HG02981 (cell line): ENCODE measurements around the gene TAF1C.
"Not testable (repeated sequence)": the region's sequence is repeated elsewhere in the genome, so short reads cannot be mapped to it uniquely, and the experiment has no call there.

Source experiments
- ATAC-seq: cut with Tn5 transposase; IDR thresholded peaks from one replicate; pipeline ENCODE4 v1.9.1; 2021; ENCODE audit warnings: mild to moderate bottlenecking, moderate library complexity; ENCODE audit not compliant: unreplicated experiment

TAF1C gene

DNA sequence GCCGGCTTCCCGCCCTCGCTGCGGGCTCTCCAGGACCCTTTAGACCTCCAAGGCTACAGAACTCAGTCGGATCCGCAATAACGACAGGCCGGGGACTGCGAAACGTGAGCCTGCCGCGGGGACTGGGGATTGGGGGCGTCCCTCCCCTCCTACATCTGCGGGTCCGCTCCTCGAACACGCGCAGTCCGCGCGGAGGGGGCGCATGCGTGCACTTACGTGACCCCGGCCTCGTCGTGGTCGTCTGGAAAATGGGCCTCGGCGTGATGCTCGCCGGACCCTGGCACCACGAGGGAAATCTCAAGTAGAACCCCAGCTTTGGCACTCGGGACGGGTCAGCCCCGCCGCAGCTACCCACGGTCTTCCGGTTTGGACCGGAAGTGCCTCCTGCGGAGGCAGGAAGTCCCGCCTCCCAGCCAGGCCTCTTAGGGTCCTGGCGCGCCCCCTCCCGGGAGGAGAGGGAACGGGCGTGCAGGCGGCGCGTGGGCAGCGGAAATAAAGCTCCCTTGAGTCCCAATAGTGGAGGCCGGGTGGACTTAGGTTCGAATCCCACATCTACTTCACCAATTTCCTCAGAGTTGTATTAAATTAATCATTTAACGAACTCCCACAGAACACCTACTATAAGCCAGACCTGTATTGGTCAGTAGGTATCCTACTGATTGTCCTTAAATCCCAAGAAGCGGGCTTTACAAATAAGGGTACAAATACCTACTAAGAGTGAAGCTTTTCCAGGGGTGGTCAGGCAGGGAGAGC lies at the start of gene TAF1C:
Gene TAF1C, minus strand, starts transcription at position 373 of the 753 bp plus-strand sequence. CDS start 2,069 bp downstream, outside the sequence.
- peak; percentile 98 for ATAC-seq

GRCh38 chr16:84234321-84235241 lies 47.7 kb upstream of the TAF1C start:
- ATAC-seq = no peak

GRCh38 chr16:84233748-84234147 lies 46.9 kb upstream of the TAF1C start:
- no peak for ATAC-seq

- ATAC-seq = no peak
Observed at GRCh38 chr16:84232969-84233368, 46.1 kb upstream of the TAF1C start.

- ATAC-seq = no peak
Observed at GRCh38 chr16:84232060-84232459, 45.2 kb upstream of the TAF1C start.

DNA sequence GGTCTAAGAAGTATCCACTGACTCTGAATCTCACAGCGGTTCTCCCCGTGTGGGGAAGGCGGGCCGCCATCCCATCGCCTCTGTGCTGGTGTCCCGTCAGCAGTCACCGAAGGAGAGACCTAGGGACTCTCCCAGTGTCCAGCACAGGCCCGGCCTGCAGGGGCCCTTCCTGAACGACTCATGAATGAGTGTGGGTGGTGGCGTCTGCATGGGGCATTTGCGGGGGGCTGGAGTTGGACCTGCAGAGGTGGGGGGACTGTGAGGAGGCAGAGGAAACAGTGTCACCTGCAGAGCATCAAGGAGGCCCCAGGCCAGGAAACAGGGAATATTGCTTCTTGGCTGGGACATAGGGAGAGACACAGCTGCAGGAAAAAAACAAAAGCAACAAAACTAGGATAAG lies 42.6 kb upstream of the TAF1C start:
- ATAC-seq = no peak

GRCh38 chr16:84228256-84228838 lies 41.5 kb upstream of the TAF1C start:
- ATAC-seq = no peak

- ATAC-seq = no peak
Observed at GRCh38 chr16:84227548-84227947, 40.7 kb upstream of the TAF1C start.

DNA sequence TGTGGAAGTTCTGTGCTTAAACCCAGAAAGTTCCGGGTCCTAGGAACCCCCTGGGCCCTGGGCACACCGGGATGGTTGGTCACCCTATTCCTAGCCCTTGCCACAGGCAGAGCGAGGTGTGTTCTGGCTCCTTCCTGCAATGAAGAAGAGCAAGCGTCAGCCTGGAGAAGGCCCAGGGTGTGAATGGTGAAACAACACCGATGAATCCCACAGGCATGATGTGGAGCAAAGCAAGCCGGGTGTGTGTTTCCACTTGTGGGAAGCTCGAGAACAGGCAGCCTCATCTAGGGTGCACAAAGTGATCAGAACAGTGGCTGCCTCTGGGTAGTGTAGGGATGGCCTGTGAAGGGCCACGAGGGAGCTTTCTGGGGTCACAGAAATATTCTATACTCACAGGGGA lies 39.2 kb upstream of the TAF1C start:
- ATAC-seq = no peak

DNA sequence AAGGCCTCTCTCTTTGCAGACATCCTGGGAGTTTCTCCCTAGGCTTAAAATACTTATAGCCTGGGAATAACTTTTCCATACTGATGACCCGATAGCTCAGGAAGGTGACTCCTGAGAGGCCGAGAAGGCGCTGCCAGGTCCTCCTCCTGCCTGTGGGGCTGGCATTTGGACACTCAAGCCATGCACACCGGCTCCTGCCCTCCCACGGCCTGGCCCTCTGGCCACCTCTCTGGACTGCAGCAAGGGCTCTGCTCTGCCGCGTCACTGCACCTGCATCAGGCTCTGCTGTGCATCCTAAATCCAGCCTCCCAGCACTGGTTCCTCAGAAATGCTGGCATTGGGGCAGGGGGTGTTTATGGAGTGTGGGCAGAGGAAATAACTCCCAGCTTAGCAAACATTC lies 38.7 kb upstream of the TAF1C start:
- ATAC-seq = no peak

- ATAC-seq = no peak
Observed at GRCh38 chr16:84225126-84225525, 38.3 kb upstream of the TAF1C start.

- ATAC-seq = no peak
Observed at GRCh38 chr16:84224554-84224953, 37.7 kb upstream of the TAF1C start.

- no peak for ATAC-seq
Observed at GRCh38 chr16:84223456-84223855, 36.6 kb upstream of the TAF1C start.

DNA sequence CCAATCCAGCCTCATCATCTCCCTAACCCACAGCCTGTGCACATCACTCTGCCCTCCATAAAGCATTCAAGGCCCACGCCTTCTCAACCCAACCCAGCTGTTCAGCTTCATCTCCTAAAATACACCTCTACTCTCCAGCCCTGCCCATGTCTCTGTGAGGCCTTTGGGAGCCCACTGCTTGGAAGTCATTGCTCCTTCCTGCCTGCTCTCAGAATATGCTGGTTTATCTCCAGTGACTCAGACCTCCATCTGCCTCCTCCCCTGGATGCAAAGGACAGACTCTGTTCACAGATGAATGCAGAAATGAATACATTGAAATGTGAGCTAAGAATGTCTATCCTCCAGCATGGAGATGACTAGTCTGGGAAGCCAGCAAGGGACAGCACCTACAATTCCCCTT lies 34.0 kb upstream of the TAF1C start:
- no peak for ATAC-seq

DNA sequence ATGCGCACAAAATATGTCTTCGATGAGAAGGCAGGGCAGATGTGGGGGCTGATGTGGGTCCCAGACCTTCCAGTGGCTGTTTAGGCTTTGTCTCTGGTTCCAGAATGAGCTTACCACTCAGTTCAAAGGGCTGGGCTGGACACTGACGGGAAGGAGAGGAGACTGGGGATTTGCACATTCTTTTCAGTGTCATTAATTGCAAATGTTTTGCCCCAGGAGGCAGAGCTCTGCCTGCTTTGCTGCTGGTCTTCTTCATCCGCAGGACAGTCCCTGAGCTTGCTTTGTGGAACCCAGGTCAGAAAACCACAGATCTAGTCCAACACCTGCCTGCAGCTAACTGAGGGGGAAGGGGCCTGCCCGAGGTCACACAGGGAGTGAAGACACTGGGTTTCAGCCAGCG lies 32.1 kb upstream of the TAF1C start:
- no peak for ATAC-seq

DNA sequence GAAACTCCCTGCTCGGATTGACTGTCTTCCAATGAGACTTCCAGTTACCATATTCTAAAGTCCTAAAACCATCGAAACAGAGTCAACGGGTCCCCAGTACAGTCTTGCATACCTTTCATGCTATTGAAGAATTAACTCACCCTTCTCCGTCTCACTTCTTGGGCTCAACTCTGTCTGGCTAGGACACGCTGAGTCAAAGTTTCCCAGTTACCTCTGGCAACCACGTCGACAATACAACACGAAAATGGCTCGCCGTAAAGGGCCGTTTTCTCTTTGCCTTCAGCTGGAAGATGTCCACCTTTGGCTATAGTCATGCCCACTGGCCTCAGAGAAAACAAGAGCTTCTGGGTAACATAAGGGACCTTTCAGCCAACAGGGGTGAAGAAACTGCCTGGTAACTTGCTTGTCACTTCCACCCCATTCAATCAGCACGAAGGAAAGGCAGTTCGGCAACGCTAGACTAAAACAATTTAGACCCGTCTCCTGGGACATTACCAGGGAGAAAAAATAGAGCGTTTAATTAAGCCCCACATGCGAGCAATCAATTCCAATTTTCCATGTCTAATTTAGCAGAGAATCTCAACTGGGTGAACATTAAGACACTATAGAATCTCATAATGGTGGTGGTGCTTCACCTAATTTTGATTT lies 31.4 kb upstream of the TAF1C start:
- ATAC-seq = no peak

DNA sequence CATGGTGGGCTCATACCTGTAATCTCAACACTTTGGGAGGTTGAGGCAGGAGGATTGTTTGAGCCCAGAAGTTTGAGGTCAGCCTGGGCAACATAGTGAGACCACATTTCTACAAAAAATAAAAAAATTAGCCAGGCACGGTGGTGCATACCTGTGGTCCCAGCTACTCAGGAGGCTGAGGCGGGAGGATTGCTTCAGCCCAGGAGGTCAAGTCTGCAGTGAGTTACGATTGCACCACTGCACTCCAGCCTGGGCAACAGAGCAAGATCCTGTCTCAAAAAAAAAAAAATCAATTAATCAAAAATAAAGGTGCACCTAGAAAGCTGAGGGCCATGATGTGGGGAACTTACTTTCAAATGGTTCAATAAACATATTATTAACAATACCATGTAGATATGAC lies 29.3 kb upstream of the TAF1C start:
- not testable (repeated sequence) for ATAC-seq

DNA sequence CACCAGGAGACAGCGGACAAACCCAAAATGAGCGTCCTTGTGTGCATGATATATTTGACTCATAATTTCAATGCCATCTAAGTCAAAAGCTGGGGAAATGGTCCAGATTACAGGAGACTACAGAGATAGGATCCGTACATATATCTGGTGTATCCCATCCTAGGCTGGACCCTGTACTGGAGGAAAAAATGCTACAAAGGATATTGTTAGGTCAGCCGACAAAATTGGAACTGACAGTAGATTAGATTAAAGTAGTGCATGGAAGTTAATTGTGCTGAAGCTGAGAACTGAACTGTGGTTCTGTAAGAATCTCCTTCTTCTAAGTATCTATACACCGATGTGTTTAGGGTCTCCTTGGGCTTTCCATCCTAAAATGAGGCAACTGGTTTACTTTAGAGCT lies 28.7 kb upstream of the TAF1C start:
- ATAC-seq = no peak

GRCh38 chr16:84214451-84215066 lies 27.7 kb upstream of the TAF1C start:
- no peak for ATAC-seq

- ATAC-seq = no peak
Observed at GRCh38 chr16:84212631-84213030, 25.8 kb upstream of the TAF1C start.

DNA sequence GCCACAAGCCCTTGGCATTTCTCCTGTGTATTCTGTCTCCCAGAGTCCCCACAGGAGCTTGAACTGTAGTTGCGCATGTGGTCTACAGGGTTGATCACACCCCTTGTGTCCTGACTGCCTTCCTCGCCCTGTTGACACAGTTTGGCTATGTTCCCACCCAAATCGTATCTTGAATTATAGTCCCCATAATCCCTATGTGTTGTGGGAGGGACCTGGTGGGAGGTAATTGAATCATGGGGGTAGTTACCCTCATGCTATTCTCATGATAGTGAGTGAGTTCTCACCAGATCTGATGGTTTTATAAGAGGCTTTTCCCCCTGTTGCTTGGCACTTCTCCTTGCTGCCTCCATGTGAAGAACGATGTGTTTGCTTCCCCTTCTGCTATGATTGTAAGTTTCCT lies 25.3 kb upstream of the TAF1C start:
- ATAC-seq = no peak
